ENCODE measurements around the gene NUDT21. TPM values are rescaled to one million over a fixed set of nuclear protein-coding genes. Genes with fewer than 3 reads are reported as not detected.

NUDT21 gene
- polyA plus RNA-seq, 1 of the 3 experiments (the other 2 are of a cell fraction) = 42.2 TPM

DNA sequence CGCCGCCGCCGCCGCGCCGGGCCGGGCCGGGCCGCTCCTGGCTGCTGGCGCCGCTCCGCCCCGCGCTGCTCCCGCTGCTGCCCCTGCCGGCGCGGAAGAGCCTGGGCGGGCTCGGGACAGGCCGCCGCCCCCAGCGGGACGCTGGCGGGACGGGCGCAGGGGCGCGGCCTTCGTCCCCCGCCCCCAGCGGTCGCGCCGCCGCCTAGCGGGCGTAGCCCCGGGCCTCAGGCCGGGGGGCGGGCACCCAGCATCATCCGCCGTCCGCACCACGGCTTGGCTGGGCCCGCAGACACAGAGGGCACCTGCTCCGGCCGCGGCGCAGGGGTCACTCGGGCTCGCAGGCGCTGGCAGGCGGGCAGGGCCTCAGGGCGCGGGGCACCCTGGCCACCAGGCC, 25.7 kb downstream of the NUDT21 start, which contains the start of gene AMFR:
TSS of gene AMFR (minus strand) at position 107 of the 394 bp plus-strand sequence. CDS start 218 bp downstream, outside the sequence.
- peaks cover 5% of the 10 kb centered on the region; the same call in 1 of the 2 replicates for H3K9me3 ChIP-seq
- DNase-seq = peak; percentile 95
- H3K36me3 ChIP-seq (replicated peaks in 1 of 2; ENCODE audit: control insufficient read depth in 1 of 2, insufficient read depth in 2 of 2, low read length in 1 of 2) = peaks cover 4 to 19% of the 10 kb centered on the region in 2 experiments
- peaks cover 32% of the 10 kb centered on the region for H3F3A ChIP-seq (replicated peaks; ENCODE audit: insufficient read depth)
- TF ChIP-seq, protein P1, sequence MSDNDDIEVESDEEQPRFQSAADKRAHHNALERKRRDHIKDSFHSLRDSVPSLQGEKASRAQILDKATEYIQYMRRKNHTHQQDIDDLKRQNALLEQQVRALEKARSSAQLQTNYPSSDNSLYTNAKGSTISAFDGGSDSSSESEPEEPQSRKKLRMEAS (IDR thresholded peaks at IDR 0.05; ENCODE audit: low read depth) = no peak
- TF ChIP-seq CHD2 (IDR thresholded peaks at IDR 0.05; ENCODE audit: low read length, partially characterized antibody) (peak; percentile 23), GABPA (IDR thresholded peaks at IDR 0.05; ENCODE audit: low read depth) (no peak), POLR2AphosphoS5 (IDR thresholded peaks at IDR 0.05; ENCODE audit: low read depth, low read length) (0 out of 2 replicates have a peak, but pooled peaks have one; percentile 28), NRF1 (IDR thresholded peaks at IDR 0.05; ENCODE audit: low read depth, low read length) (peak; percentile 30), TAF1 (IDR thresholded peaks at IDR 0.05; ENCODE audit: borderline replicate concordance, low read depth, low read length) (peak; percentile 36; the same call in 1 of the 2 replicates), RCOR1 (IDR thresholded peaks at IDR 0.05; ENCODE audit: low read length) (no peak)
- TF ChIP-seq, protein P2, sequence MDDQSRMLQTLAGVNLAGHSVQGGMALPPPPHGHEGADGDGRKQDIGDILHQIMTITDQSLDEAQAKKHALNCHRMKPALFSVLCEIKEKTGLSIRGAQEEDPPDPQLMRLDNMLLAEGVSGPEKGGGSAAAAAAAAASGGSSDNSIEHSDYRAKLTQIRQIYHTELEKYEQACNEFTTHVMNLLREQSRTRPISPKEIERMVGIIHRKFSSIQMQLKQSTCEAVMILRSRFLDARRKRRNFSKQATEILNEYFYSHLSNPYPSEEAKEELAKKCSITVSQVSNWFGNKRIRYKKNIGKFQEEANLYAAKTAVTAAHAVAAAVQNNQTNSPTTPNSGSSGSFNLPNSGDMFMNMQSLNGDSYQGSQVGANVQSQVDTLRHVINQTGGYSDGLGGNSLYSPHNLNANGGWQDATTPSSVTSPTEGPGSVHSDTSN (IDR thresholded peaks at IDR 0.05) = 0 out of 2 replicates have a peak, but pooled peaks have one; percentile 10
- TF ChIP-seq, protein P3, sequence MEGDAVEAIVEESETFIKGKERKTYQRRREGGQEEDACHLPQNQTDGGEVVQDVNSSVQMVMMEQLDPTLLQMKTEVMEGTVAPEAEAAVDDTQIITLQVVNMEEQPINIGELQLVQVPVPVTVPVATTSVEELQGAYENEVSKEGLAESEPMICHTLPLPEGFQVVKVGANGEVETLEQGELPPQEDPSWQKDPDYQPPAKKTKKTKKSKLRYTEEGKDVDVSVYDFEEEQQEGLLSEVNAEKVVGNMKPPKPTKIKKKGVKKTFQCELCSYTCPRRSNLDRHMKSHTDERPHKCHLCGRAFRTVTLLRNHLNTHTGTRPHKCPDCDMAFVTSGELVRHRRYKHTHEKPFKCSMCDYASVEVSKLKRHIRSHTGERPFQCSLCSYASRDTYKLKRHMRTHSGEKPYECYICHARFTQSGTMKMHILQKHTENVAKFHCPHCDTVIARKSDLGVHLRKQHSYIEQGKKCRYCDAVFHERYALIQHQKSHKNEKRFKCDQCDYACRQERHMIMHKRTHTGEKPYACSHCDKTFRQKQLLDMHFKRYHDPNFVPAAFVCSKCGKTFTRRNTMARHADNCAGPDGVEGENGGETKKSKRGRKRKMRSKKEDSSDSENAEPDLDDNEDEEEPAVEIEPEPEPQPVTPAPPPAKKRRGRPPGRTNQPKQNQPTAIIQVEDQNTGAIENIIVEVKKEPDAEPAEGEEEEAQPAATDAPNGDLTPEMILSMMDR (IDR thresholded peaks at IDR 0.05) = peak; percentile 19
- peaks cover 37% of the 10 kb centered on the region for H4K20me1 ChIP-seq (ENCODE audit: insufficient read depth)
- no peaks in the 10 kb centered on the region for H3K27me3 ChIP-seq (ENCODE audit: insufficient read depth)
- peak within 1 kb of the TSS; percentile 69 for H2AFZ ChIP-seq (ENCODE audit: low read depth)
- H3K79me2 ChIP-seq (ENCODE audit: insufficient read depth) = peaks cover 46% of the 10 kb centered on the region
- WGBS (ENCODE audit: low lambda C conversion rate) = no CpG with 5 or more reads among the region's 57 CpGs
- ChIA-PET POLR2A (no interaction called here), CTCF (no interaction called here)
- H3K4me2 ChIP-seq = peak within 1 kb of the TSS; percentile 83
- H3K27ac ChIP-seq (ENCODE audit: low read depth in 2 of 2, low read length in 1 of 2) = peak within 1 kb of the TSS; percentile 28 to 61; a peak in 3 of 4 replicates
- H3K9me2 ChIP-seq = no peaks in the 10 kb centered on the region
- H3K4me3 ChIP-seq (ENCODE audit: low read depth in 2 of 2, low read length in 1 of 2) = peak within 1 kb of the TSS; percentile 80 to 93
- H3K4me1 ChIP-seq (ENCODE audit: control insufficient read depth in 1 of 2, insufficient read depth in 2 of 2, low read depth in 1 of 2, low read length in 1 of 2) = peaks cover 0 to 9% of the 10 kb centered on the region in 2 experiments; a peak in 3 of 4 replicates
- peak within 1 kb of the TSS; percentile 92 for H3K9ac ChIP-seq

DNA sequence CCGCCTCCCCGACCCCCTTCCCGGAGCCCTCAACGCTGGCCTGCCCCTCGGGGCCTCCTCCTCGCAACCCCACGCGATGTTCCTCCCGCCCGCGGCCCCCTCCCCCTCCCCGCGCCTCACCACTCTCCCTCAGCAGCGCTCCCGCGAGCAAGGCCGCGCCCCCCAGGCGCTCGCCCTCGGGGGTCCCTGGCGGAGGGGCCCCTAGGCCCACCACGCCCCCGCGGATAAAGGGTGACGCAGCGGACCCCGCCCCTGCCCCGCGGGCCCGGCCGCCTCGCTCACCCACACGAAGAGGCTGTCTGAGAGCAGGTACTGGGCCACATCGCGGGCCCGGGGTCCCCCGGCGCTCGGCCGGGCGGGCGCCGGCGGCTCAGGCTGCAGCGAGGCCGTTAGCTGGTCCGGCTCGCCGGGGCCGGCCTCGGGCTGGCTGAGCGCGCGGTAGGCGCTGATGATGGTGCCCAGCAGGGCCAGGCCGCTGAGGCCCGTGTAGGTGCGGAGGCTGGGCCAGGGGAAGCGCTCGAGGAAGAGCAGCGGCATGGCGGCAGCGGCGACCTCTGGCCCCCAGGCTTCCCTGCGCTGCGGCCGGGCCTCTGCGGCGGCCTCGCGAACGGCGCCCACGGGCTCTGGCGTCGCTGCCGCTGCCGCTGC, 26.2 kb downstream of the NUDT21 start:
- Histone ChIP-seq H3K4me3 (ENCODE audit: low read depth in 2 of 2, low read length in 1 of 2) (peak overlapping the region; percentile 80 to 93), H3K9ac (peak overlapping the region; percentile 92), H3K27ac (ENCODE audit: low read depth in 2 of 2, low read length in 1 of 2) (peak overlapping the region; percentile 28 to 61; a peak in 3 of 4 replicates), H3K27me3 (ENCODE audit: insufficient read depth) (no peaks in the 10 kb centered on the region), H3F3A (replicated peaks; ENCODE audit: insufficient read depth) (peaks cover 28% of the 10 kb centered on the region), H3K9me3 (peaks cover 5% of the 10 kb centered on the region; the same call in 1 of the 2 replicates), H3K4me1 (ENCODE audit: control insufficient read depth in 1 of 2, insufficient read depth in 2 of 2, low read depth in 1 of 2, low read length in 1 of 2) (peaks cover 0 to 9% of the 10 kb centered on the region in 2 experiments; a peak in 3 of 4 replicates), H3K79me2 (ENCODE audit: insufficient read depth) (peaks cover 51% of the 10 kb centered on the region), H3K9me2 (no peaks in the 10 kb centered on the region), H3K36me3 (replicated peaks in 1 of 2; ENCODE audit: control insufficient read depth in 1 of 2, insufficient read depth in 2 of 2, low read length in 1 of 2) (peaks cover 0 to 15% of the 10 kb centered on the region in 2 experiments), H4K20me1 (ENCODE audit: insufficient read depth) (peaks cover 42% of the 10 kb centered on the region), H2AFZ (ENCODE audit: low read depth) (no peak overlapping the region), H3K4me2 (peak overlapping the region; percentile 83; the same call in 1 of the 2 replicates)
- no peak for TF ChIP-seq FOSL2 (IDR thresholded peaks at IDR 0.05; ENCODE audit: borderline replicate concordance, low read depth)
- TF ChIP-seq RXRA (IDR thresholded peaks at IDR 0.05; ENCODE audit: borderline replicate concordance, low read depth) = no peak
- TF ChIP-seq, protein P1 (IDR thresholded peaks at IDR 0.05; ENCODE audit: low read depth) = no peak
- TF ChIP-seq, protein P3 (IDR thresholded peaks at IDR 0.05) = no peak
- TF ChIP-seq TEAD4 (IDR thresholded peaks at IDR 0.05; ENCODE audit: borderline replicate concordance, insufficient read depth) = no peak
- TF ChIP-seq POLR2AphosphoS5 (IDR thresholded peaks at IDR 0.05; ENCODE audit: low read depth, low read length) = no peak
- no peak for TF ChIP-seq ELF1 (IDR thresholded peaks at IDR 0.05)
- no peak for TF ChIP-seq GATA2 (CRISPR knock-in tag; IDR thresholded peaks at IDR 0.05)
- TF ChIP-seq, protein P4, sequence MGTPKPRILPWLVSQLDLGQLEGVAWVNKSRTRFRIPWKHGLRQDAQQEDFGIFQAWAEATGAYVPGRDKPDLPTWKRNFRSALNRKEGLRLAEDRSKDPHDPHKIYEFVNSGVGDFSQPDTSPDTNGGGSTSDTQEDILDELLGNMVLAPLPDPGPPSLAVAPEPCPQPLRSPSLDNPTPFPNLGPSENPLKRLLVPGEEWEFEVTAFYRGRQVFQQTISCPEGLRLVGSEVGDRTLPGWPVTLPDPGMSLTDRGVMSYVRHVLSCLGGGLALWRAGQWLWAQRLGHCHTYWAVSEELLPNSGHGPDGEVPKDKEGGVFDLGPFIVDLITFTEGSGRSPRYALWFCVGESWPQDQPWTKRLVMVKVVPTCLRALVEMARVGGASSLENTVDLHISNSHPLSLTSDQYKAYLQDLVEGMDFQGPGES (IDR thresholded peaks at IDR 0.05; ENCODE audit: low read depth, low read length) = no peak
- no peak for TF ChIP-seq NFIC (IDR thresholded peaks at IDR 0.05; ENCODE audit: borderline replicate concordance)
- TF ChIP-seq JUND (IDR thresholded peaks at IDR 0.05) = no peak
- no peak for TF ChIP-seq MXI1 (IDR thresholded peaks at IDR 0.05; ENCODE audit: low read depth, low read length)
- no peak for TF ChIP-seq SMC3 (IDR thresholded peaks at IDR 0.05; ENCODE audit: low read depth, low read length)
- TF ChIP-seq EP300 (IDR thresholded peaks at IDR 0.05; ENCODE audit: borderline replicate concordance in 1 of 2, low read depth in 1 of 2, low read length in 1 of 2) = no peak
- under 1% methylated on average over 25 of the region's 79 CpGs for WGBS (ENCODE audit: low lambda C conversion rate)
- POLR2A ChIA-PET = no interaction called here
- CTCF ChIA-PET = no interaction called here
- peak; percentile 77 for DNase-seq
